Skeletal muscle satellite cell (primary cell): Measurements from ENCODE around the gene KLC1.

Source experiments
- H3K27me3 ChIP-seq: 2 replicates; pipeline ENCODE4 v1.7.0; 2013; ENCODE audit warnings: low read length; ENCODE audit not compliant: control insufficient read depth, insufficient read depth
- H3K36me3 ChIP-seq: 2 replicates; pipeline ENCODE4 v1.7.0; 2013; ENCODE audit warnings: mild to moderate bottlenecking, control low read depth, low read length; ENCODE audit not compliant: insufficient read depth
- H3K4me1 ChIP-seq: 2 replicates; pipeline ENCODE4 v1.7.0; 2013; ENCODE audit warnings: low read length; ENCODE audit not compliant: control insufficient read depth, insufficient read depth
- H3K4me2 ChIP-seq: 2 replicates; pipeline ENCODE4 v1.7.0; 2013; ENCODE audit warnings: mild to moderate bottlenecking, low read length
- H3K4me3 ChIP-seq: 2 replicates; pipeline ENCODE4 v1.7.0; 2013; ENCODE audit warnings: low read length
- H3K9ac ChIP-seq: 2 replicates; pipeline ENCODE4 v1.7.0; 2013; ENCODE audit warnings: mild to moderate bottlenecking, low read depth, low read length, moderate library complexity
- H3K9me3 ChIP-seq: replicated peaks from 2 replicates; pipeline ENCODE4 v1.7.0; 2013; ENCODE audit warnings: mild to moderate bottlenecking, control low read depth, low read length

KLC1 gene

GRCh38 chr14:103695296-103696069 is 66.5 kb downstream of the KLC1 start:
- no peak overlapping the region for H3K4me3 ChIP-seq
- no peaks in the 10 kb centered on the region for H3K9me3 ChIP-seq
- peaks cover 76% of the 10 kb centered on the region for H3K36me3 ChIP-seq
- no peaks in the 10 kb centered on the region for H3K27me3 ChIP-seq
- H3K4me1 ChIP-seq: peaks cover 30% of the 10 kb centered on the region
- peak overlapping the region; percentile 42 for H3K4me2 ChIP-seq
- H3K9ac ChIP-seq: no peak overlapping the region

GRCh38 chr14:103696070-103696402 is 67.0 kb downstream of the KLC1 start:
- peaks cover 35% of the 10 kb centered on the region for H3K4me1 ChIP-seq
- H3K9ac ChIP-seq: no peak overlapping the region
- H3K27me3 ChIP-seq: no peaks in the 10 kb centered on the region
- peak overlapping the region; percentile 8 for H3K4me2 ChIP-seq
- H3K9me3 ChIP-seq: no peaks in the 10 kb centered on the region
- H3K4me3 ChIP-seq: no peak overlapping the region
- H3K36me3 ChIP-seq: peaks cover 76% of the 10 kb centered on the region

- Histone ChIP-seq H3K9ac (no peak overlapping the region), H3K4me2 (peak overlapping the region; percentile 8), H3K36me3 (peaks cover 79% of the 10 kb centered on the region), H3K9me3 (no peaks in the 10 kb centered on the region), H3K4me1 (peaks cover 35% of the 10 kb centered on the region), H3K27me3 (no peaks in the 10 kb centered on the region), H3K4me3 (no peak overlapping the region)
These were observed 67.6 kb downstream of the KLC1 start for GRCh38 chr14:103696466-103697071.

- no peak overlapping the region for H3K9ac ChIP-seq
- H3K4me1 ChIP-seq: peaks cover 35% of the 10 kb centered on the region
- H3K4me2 ChIP-seq: no peak overlapping the region
- H3K36me3 ChIP-seq: peaks cover 82% of the 10 kb centered on the region
- H3K27me3 ChIP-seq: no peaks in the 10 kb centered on the region
- no peaks in the 10 kb centered on the region for H3K9me3 ChIP-seq
- no peak overlapping the region for H3K4me3 ChIP-seq
These were observed 68.2 kb downstream of the KLC1 start for GRCh38 chr14:103697206-103697602.

- H3K27me3 ChIP-seq: no peaks in the 10 kb centered on the region
- H3K9ac ChIP-seq: no peak overlapping the region
- no peaks in the 10 kb centered on the region for H3K9me3 ChIP-seq
- H3K36me3 ChIP-seq: peaks cover 82% of the 10 kb centered on the region
- peaks cover 35% of the 10 kb centered on the region for H3K4me1 ChIP-seq
- no peak overlapping the region for H3K4me2 ChIP-seq
- no peak overlapping the region for H3K4me3 ChIP-seq
These were observed 68.8 kb downstream of the KLC1 start for GRCh38 chr14:103697603-103698379.

- peaks cover 82% of the 10 kb centered on the region for H3K36me3 ChIP-seq
These were observed 69.6 kb downstream of the KLC1 start for GRCh38 chr14:103698380-103699260.

GRCh38 chr14:103699261-103699661 is 70.2 kb downstream of the KLC1 start:
- Histone ChIP-seq H3K27me3 (no peaks in the 10 kb centered on the region), H3K9me3 (no peaks in the 10 kb centered on the region), H3K4me2 (no peak overlapping the region), H3K36me3 (peaks cover 80% of the 10 kb centered on the region), H3K4me1 (peaks cover 35% of the 10 kb centered on the region), H3K9ac (no peak overlapping the region), H3K4me3 (no peak overlapping the region)

More at GRCh38 chr14:103698380-103699260, 69.6 kb downstream of the KLC1 start:
- Histone ChIP-seq H3K4me3 (no peak overlapping the region), H3K4me2 (no peak overlapping the region), H3K4me1 (peaks cover 35% of the 10 kb centered on the region), H3K9me3 (no peaks in the 10 kb centered on the region), H3K27me3 (no peaks in the 10 kb centered on the region), H3K9ac (no peak overlapping the region)

- H3K36me3 ChIP-seq: peaks cover 80% of the 10 kb centered on the region
- H3K9ac ChIP-seq: no peak overlapping the region
- no peak overlapping the region for H3K4me3 ChIP-seq
These were observed 71.1 kb downstream of the KLC1 start for GRCh38 chr14:103699901-103700752.

GRCh38 chr14:103700753-103701490 is 71.9 kb downstream of the KLC1 start:
- Histone ChIP-seq H3K36me3 (peaks cover 82% of the 10 kb centered on the region), H3K4me1 (peaks cover 29% of the 10 kb centered on the region), H3K9ac (no peak overlapping the region)

More at GRCh38 chr14:103699901-103700752, 71.1 kb downstream of the KLC1 start:
- Histone ChIP-seq H3K4me2 (no peak overlapping the region), H3K9me3 (no peaks in the 10 kb centered on the region), H3K27me3 (no peaks in the 10 kb centered on the region), H3K4me1 (peaks cover 35% of the 10 kb centered on the region)

GRCh38 chr14:103702095-103702494 is 73.1 kb downstream of the KLC1 start:
- no peak overlapping the region for H3K4me2 ChIP-seq
- H3K4me1 ChIP-seq: peaks cover 17% of the 10 kb centered on the region
- no peak overlapping the region for H3K9ac ChIP-seq
- H3K4me3 ChIP-seq: no peak overlapping the region
- H3K27me3 ChIP-seq: no peaks in the 10 kb centered on the region
- H3K36me3 ChIP-seq: peaks cover 91% of the 10 kb centered on the region
- H3K9me3 ChIP-seq: no peaks in the 10 kb centered on the region

More at GRCh38 chr14:103700753-103701490, 71.9 kb downstream of the KLC1 start:
- H3K9me3 ChIP-seq: no peaks in the 10 kb centered on the region
- H3K4me3 ChIP-seq: no peak overlapping the region
- H3K27me3 ChIP-seq: no peaks in the 10 kb centered on the region
- no peak overlapping the region for H3K4me2 ChIP-seq
